IMR-90 (cell line): ENCODE measurements around the gene MARCHF3.

Experiments used
- CEBPB ChIP-seq: IDR thresholded peaks from 2 replicates; pipeline ENCODE4 v1.6.1; 2012; ENCODE audit warnings: low read depth, low read length, improper control_type of control experiment
- FOS ChIP-seq: fragments of 150-350 bp; IDR thresholded peaks from 2 replicates; pipeline ENCODE4 v1.6.1; 2016; ENCODE audit warnings: low read depth, low read length
- MAFK ChIP-seq: IDR thresholded peaks from 2 replicates; pipeline ENCODE4 v1.6.1; 2012; ENCODE audit warnings: low read depth, low read length, improper control_type of control experiment
- MAZ ChIP-seq: IDR thresholded peaks from 2 replicates; pipeline ENCODE4 v1.6.1; 2012; ENCODE audit warnings: low read depth, mild to moderate bottlenecking, low read length, improper control_type of control experiment, moderate library complexity, borderline replicate concordance
- POLR2A ChIP-seq: IDR thresholded peaks from 2 replicates; pipeline ENCODE4 v1.6.1; 2012; ENCODE audit warnings: mild to moderate bottlenecking, low read depth, low read length
- RAD21 ChIP-seq: IDR thresholded peaks from 2 replicates; pipeline ENCODE4 v1.6.1; 2012; ENCODE audit warnings: low read length, improper control_type of control experiment
- RCOR1 ChIP-seq: IDR thresholded peaks from 2 replicates; pipeline ENCODE4 v1.6.1; 2012; ENCODE audit warnings: mild to moderate bottlenecking, low read length, improper control_type of control experiment; ENCODE audit not compliant: insufficient replicate concordance
- TF ChIP-seq, protein P1 (sequence below): conservative IDR thresholded peaks from 2 replicates; pipeline ENCODE4 v1.5.1; 2012; ENCODE audit warnings: mild to moderate bottlenecking, low read depth, low read length, improper control_type of control experiment
- TF ChIP-seq, protein P2 (sequence below): fragments of 150-350 bp; IDR thresholded peaks from 2 replicates; pipeline ENCODE4 v1.6.1; 2016; ENCODE audit warnings: low read depth, mild to moderate bottlenecking, low read length, moderate library complexity, borderline replicate concordance
- TF ChIP-seq, protein P3 (sequence below): fragments of 150-350 bp; IDR thresholded peaks from 2 replicates; pipeline ENCODE4 v1.6.1; 2017; ENCODE audit warnings: mild to moderate bottlenecking, antibody characterized with exemption, low read length, low read depth

DNA sequence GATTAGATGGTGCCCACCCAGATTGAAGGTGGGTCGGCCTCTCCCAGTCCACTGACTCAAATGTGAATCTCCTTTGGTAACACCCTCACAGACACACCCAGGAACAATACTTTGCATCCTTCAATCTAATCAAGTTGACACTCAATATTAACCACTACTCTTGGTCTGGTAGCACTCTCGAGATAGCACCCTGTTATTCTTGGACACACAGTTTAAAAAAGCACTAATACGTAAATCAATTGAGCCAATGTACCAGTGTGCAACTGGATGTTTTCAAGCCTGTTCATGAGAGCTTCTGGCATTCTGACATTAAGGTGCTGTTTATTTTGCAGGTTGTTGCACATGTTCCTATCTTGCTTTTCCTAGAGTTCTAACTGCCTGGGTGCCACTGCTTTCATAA lies 35.3 kb downstream of the MARCHF3 start:
- TF ChIP-seq, protein P1, sequence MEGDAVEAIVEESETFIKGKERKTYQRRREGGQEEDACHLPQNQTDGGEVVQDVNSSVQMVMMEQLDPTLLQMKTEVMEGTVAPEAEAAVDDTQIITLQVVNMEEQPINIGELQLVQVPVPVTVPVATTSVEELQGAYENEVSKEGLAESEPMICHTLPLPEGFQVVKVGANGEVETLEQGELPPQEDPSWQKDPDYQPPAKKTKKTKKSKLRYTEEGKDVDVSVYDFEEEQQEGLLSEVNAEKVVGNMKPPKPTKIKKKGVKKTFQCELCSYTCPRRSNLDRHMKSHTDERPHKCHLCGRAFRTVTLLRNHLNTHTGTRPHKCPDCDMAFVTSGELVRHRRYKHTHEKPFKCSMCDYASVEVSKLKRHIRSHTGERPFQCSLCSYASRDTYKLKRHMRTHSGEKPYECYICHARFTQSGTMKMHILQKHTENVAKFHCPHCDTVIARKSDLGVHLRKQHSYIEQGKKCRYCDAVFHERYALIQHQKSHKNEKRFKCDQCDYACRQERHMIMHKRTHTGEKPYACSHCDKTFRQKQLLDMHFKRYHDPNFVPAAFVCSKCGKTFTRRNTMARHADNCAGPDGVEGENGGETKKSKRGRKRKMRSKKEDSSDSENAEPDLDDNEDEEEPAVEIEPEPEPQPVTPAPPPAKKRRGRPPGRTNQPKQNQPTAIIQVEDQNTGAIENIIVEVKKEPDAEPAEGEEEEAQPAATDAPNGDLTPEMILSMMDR, result no peak
- TF ChIP-seq FOS (no peak), CEBPB (no peak), POLR2A (no peak), MAZ (no peak), RCOR1 (no peak), MAFK (no peak), RAD21 (no peak)
- TF ChIP-seq, protein P2, sequence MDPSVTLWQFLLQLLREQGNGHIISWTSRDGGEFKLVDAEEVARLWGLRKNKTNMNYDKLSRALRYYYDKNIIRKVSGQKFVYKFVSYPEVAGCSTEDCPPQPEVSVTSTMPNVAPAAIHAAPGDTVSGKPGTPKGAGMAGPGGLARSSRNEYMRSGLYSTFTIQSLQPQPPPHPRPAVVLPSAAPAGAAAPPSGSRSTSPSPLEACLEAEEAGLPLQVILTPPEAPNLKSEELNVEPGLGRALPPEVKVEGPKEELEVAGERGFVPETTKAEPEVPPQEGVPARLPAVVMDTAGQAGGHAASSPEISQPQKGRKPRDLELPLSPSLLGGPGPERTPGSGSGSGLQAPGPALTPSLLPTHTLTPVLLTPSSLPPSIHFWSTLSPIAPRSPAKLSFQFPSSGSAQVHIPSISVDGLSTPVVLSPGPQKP, result no peak
- TF ChIP-seq, protein P3, sequence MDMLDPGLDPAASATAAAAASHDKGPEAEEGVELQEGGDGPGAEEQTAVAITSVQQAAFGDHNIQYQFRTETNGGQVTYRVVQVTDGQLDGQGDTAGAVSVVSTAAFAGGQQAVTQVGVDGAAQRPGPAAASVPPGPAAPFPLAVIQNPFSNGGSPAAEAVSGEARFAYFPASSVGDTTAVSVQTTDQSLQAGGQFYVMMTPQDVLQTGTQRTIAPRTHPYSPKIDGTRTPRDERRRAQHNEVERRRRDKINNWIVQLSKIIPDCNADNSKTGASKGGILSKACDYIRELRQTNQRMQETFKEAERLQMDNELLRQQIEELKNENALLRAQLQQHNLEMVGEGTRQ, result no peak
